T-helper 1 cell treated with Interleukin-12 subunit alpha and Interleukin-12 subunit beta and Interleukin-4 antibody, amounts not matched to agents 30 ng/mL and 1 ng/mL, for 36 hours (primary cell): ENCODE measurements around the gene SERINC5. TPM values are rescaled to one million over a fixed set of nuclear protein-coding genes. Genes with fewer than 3 reads are reported as not detected.

Source experiments
- intact Hi-C: fragments of 100-400 bp; cut with micrococcal nuclease; formaldehyde crosslinking; loops from one replicate; pipeline ENCODE4 v1.15.1; 2024
- total RNA-seq: library from RNA; stranded (reverse); gene quantifications from 2 replicates; pipeline ENCODE4 v1.2.3, GENCODE V29; 2022

Gene SERINC5
- total RNA-seq, 1 donor from 2014 or later, result 53.1 TPM

DNA sequence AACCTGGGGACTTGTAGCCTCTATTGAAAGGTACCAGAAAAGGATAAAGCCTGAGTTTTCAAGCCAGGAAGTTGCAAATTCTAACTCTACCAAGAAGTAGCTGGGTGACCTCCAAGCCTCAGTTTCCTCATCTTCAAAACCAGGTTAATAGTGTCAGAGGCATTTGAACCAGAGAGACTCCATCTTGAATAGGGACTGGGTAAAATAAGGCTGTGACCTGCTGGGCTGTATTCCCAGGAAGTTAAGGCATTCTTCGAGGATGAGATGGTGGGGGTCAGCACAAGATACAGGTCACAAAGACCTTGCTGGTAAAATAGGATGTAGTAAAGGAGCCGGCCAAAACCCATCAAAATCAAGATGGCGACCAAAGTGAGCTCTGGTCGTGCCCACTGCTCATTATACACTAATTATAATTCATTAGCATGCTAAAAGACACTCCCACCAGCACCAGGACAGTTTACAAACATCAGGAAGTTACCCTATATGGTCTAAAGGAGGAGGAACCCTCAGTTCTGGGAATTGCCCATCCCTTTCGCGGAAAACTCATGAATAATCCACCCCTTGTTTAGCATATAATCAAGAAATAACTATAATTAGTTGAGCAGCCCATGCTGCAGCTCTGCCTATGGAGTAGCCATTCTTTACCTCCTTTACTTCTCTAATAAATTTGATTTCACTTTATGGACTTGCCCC is 3.8 kb upstream of the SERINC5 start:
- intact Hi-C loops, result loop anchor here (5.0 to 10.0 kb wide), 5 partner anchors 498 to 1713 kb away; partner anchors contain the start of genes ARSB, ATG10, HOMER1 and JMY

DNA sequence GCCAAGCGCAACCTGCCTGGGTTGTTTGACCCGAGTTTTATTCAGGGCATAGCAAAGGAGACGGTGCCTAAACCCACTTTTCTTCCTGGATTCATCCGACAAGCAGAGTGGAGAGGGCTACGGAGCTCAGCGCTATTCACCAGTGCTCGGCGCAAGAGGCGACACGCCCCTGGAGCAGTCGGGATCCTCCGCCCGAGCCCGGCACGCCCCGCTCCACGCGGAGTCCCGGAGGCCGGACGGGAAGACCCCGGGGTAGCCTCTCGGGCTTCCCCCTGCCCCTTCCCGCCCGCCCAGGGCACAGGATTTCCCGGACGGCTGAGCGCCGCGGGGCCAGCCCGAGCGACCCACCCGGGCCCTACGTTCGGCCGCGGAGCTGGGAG is 427 bp downstream of the SERINC5 start:
- intact Hi-C loops, result loop anchor here (1.0 to 10.0 kb wide), 6 partner anchors 63 to 1717 kb away; partner anchors contain the start of genes ARSB, ATG10, HOMER1 and JMY

DNA sequence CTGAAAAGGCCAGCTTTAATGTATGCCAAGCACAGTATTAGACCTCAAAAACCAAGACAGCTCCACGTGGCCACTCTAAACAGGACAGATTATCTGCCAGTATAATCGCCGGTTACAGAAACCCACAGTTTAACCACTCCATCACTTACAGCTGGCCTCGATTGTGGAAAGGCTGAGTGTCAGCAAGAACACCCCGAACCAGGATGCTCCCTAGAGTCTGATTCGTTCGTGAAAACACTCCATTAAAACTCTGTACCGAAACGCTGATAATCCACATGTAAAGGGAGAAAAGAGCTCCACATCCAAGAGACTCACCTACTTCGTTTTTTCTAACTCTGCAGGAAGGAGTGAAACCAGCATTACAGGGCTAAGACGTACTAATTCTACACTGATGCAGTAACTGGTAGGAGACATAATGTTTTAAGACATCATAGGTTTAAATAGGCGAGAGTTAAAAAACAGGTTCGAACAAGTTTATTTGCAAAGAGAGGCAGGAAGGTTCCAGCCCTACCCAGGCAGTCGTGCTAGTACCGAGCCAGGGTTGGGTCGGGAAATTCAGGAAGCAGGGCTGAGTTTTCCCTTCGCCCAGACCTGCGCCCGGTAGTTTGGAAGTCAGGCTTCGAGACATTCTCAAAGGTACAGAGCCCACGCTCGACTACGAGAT is 949 bp downstream of the SERINC5 start:
- intact Hi-C loops, result loop anchor here (1.0 to 10.0 kb wide), 7 partner anchors 9 to 1717 kb away; partner anchors contain the start of genes ARSB, ATG10, HOMER1 and JMY

DNA sequence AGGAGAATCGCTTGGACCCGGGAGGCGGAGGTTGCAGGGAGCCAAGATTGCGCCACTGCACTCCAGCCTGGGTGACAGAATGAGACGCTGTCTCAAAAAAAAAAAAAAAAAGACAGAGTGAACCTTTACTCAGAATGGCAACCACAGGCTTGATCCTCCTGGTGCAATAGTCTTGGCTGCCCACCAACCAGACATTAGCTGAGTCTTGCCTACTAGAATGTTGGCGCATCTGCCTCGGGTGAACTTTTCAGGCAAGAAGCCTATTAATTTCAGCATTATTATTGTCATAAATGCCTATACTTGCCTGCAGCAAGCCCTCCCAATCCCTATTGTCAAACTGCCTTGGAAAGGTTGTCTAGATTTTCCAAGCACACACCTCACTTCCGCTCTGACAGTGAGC is 4.2 kb downstream of the SERINC5 start:
- intact Hi-C loops, result loop anchor here (10.0 kb wide), 2 partner anchors 1017 to 1267 kb away; partner anchors contain the start of genes ARSB and JMY

DNA sequence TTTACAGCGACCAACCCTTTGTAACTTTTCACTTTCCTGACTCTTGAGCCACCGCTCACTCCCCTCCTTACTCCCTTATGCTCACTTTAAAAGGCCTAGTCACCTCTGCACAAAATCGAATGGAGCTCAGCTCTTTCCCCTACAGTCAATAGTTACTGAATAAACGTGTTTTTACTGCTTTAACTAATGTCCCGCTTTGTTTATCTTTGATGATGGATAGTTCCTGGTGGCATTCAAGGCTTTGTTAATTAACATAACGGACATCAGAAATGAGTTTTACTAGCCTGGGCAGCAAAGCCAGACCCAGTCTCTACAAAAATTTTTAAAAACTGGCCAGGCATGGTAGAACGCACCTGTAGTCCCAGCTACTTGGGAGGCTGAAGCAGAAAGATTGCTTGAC is 5.0 kb downstream of the SERINC5 start:
- intact Hi-C loops, result loop anchor here (10.0 kb wide), 2 partner anchors 1016 to 1266 kb away; partner anchors contain the start of genes ARSB and JMY

DNA sequence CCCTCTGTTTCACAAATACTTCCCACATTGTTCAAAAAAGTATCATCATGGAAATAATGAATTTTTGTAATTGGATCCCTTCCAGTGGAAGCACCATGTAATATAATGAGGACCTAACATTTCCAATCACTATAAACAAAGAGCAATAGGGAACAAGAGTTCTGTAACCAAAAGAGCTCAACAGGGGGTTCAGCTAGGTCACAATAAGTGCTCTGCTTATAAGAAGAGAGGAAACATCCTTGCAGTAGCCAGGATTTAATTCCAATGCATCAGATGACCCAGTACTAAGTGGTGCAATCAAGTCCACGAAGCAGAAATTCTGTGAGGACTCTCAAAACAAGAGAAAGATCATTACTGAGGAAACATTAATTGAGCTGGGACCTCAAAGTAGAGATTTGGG is 5.9 kb downstream of the SERINC5 start:
- intact Hi-C loops, result loop anchor here (10.0 kb wide), 2 partner anchors 1015 to 1265 kb away; partner anchors contain the start of genes ARSB and JMY

DNA sequence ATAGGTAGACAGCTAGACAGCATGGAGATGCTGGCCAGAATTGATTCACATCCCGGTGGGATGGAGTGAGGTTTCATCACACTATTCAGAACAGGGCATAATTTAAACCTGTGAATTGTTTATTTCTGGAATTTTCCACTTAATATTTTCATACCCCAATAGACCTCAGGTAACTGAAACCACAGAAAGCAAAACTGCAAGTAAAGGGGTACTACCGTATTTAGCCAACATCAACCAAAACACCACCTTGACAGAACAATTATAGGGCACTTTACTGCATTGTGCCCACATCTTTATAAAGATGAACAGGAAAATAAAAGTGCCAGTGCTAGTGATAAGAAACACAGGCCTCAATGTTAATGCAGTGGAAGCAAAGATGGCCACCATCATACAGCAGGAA is 7.5 kb downstream of the SERINC5 start:
- intact Hi-C loops, result no loop called here

DNA sequence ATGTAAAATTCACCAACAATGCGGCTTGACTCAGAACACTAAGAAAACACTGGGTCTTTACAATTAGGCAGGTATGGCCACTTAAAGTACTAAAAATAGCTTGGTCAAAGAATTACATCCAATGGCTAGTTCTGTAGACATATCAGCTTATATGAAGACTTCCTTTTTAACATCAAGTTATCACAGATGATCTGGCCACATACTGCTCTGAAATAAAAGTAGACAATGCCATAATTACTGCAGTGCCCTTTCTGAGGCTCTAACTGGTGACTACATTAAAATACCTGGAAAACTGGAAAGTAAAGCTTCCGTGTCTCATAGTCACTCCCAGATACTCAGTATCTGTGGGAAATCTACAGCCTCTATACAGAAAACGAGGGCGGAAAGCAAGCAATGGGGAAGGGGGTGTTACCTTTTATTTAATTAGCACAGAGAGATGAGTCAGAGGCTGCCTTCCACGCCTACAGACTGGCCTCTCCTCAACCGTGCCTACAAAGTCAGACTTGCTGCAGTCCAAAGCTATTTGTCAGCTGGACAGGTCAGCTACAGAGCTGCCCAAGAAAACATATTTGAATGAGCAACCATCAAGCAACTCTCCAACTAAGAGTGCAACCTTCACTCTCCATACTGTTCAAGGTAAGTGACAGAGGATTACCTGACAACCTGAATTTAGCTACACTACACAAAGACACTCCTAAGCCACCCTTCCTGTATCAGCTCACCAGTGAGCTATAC is 8.7 kb downstream of the SERINC5 start:
- intact Hi-C loops, result loop anchor here (1.0 to 2.0 kb wide), 2 partner anchors 7 to 22 kb away; no protein-coding TSS in a partner anchor

DNA sequence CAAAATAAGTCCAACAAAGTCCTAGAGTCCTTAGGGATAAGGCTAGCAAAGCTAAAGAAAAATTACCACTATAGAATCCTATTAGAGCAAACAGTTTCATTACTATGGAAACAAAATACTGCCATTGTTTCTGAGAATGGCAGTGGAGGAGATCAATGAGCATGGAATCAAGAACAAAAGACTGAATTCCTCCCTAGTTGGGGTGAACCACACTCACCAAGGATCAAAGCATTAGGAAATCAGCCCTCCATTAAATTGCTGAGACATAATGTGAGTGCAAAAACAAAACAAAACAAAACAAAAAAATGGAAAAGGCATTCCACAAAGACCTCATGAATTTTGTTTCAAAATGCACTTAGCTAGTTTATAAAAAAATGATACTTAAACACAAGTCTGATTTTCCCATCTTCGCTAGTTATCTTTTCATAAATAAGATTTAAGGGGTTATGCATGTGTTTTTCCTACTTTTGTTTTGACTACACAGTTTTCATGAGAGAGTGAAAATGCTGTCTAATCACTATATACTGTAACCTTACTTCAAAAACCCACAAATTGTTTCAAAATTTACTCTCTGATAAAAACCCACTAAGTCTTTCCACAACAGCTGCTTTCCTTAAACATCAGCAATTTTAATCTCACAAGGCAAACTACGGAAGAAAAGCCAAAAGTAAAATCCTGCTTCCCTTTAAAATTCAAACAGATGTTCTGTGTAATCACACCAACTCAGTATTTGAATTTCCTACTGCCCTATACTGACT is 9.7 kb downstream of the SERINC5 start:
- intact Hi-C loops, result loop anchor here (1.0 to 2.0 kb wide), 2 partner anchors 8 to 23 kb away; no protein-coding TSS in a partner anchor

DNA sequence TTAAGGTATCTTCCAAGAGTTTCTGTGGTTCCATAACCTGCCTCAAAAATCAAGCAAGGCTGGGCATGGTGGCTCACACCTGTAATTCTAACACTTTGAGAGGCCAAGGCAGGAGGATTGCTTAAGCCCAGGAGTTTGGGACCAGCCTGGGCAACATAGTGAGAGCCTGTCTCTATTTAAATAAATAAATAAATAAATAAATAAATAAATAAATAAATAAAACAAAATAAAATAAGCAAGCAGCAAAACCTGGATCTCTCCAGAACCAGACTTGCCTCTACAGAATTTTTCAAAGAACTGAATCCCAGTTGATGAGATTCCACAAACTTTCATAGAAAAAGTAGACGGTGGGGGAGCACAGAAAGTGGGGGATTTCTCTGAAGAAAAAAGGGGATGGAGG is 12.3 kb downstream of the SERINC5 start:
- intact Hi-C loops, result no loop called here

DNA sequence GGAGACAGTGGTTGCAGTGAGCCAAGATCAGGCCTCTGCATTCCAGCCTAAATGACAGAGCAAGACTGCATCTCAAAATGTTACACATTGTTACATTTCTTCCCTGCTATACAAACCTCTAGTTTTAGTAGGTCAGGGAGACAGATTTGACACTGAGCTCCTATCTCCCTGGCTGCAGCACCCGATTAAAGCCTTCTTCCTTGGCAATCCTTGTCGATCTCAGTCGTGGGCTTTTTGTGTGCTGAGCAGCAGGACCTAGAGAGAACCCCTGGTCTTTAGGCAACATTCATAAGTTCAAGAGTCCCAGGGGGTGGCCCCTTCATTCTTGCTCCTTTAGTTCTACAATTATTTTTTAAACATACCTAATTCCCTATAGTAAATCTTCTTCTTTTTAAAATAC is 13.0 kb downstream of the SERINC5 start:
- intact Hi-C loops, result no loop called here

DNA sequence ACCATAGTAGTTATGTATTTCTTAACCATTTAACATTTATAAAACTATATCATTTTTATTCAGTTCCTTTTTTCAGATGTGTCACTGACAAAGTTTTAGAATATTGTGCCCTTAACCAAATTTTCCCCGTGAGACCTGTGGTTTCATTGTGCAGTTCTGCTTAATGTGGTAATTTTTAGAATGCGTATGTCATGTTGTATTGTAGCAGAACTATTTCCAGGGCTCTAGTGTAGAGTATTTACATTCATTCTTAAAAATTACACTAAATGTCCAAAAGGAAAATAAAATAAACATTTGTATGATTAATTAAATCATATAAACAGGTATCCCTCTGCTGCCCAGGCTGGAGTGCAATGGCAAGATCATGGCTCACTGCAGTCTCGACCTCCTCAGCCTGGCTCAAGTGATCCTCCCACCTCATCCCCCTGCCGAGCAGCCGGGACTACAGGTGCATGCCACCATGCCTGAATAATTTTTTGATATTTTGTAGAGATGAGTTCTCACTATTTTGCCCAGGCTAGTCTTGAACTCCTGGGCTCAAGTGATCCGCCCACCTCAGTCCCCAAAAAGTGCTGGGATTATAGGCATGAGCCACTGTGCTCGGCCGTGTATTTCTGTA is 15.4 kb downstream of the SERINC5 start:
- intact Hi-C loops, result no loop called here

DNA sequence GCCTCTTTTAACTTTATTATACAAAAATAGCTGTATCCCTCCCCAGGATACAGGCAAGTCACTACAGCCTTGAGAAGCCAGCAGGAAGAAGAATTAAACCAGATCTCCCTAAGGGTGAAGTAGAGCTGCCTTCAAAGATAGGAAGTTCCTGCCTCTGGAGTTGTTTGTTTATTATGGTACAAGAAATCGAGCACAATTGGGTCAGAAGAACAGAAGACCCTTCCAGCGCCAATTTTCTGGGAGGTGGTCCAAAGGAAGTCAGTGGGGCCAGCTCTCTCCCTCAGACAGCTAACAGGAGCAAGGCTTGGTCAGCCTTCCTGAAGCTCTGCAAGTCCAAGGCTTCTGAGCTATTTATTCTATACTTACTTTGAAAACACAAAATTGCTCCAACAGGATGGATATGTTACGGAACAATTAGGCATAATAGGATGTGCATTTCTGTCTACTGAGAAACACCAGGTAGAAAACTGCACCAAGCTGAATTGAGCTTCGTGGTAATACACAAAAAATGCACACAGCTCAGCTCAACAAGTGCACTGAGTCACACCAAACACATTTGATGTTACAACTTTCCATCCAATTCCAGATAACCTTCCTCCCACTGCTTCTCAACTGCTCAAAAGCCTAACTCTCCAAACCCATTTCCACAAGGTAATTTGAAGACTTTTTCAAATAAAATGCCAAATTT is 16.0 kb downstream of the SERINC5 start:
- intact Hi-C loops, result no loop called here

DNA sequence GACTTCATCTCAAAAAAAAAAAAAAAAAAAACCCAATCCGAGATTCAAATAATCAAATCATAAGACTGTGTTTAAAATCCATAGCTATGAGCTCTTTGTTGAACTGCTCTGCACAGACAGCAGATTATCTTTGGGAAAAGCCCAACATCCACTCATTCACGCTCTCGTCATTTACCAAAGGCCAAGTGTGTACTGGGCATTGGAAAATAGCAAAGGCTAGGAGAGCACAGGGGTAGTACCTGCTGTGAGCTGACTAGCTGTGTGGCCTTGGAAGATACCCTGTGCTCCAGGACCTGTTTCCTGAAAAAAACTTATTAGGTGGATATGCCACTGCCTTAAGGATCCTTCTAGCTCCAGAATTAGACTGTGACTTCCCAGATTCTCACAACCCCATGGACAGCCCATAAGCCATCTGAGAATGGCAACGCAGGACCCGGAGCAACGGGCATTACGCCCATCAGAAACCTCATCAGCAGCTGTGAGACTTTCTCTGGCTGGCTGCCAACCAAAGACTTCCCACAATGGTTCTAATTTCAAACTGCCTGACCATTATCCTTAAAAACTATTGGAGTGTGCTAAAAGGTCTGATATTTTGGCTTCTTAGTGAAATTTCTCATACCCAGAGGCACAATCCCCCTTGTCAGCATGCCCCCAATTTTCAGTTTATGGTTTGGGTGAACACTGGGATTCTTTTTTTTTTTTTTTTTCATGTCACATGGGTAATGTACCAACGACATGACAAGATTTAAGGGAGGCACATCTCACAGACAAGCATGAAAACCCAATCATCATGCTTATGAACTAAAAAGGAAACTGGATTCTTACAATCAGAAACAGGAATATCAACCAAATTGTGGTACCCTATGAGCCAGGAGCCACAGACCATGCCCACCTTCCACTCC is 16.8 kb downstream of the SERINC5 start:
- intact Hi-C loops, result no loop called here

DNA sequence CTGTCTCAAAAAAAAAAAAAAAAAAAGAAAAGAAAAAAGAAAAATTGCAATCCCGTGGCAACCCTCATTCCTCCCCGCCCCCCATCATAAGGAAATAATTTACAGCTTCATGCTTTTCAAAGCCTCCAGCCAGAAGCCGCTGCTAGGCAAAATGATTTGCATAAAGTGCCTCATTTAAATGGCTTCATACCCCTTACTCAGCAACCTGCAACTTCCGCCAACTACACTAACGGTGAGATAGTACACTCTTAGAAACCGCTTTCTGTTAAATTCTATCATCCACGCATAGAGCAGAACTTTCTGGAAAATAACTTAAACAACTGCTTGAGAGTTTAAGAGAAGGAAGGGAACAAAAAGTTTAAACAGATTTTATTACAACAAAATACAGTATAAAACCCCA is 17.8 kb downstream of the SERINC5 start:
- intact Hi-C loops, result no loop called here

DNA sequence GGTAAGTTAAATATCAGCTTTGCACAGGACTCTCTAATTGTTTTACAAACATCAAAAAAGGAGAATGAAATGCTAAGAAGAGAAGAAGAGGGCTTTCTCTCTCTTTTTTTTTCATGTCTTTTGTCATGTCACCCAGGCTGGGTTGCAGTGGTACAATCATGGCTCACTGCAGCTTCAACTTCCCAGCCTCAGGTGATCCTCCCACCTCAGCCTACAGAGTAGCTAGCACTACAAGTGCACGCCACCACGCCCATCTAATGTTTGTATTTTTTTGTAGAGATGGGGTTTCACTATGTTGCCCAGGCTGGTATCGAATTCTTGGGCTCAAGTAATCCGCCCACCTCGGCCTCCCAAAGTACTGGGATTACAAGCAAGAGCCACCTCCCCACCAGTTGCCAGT is 18.6 kb downstream of the SERINC5 start:
- intact Hi-C loops, result no loop called here

DNA sequence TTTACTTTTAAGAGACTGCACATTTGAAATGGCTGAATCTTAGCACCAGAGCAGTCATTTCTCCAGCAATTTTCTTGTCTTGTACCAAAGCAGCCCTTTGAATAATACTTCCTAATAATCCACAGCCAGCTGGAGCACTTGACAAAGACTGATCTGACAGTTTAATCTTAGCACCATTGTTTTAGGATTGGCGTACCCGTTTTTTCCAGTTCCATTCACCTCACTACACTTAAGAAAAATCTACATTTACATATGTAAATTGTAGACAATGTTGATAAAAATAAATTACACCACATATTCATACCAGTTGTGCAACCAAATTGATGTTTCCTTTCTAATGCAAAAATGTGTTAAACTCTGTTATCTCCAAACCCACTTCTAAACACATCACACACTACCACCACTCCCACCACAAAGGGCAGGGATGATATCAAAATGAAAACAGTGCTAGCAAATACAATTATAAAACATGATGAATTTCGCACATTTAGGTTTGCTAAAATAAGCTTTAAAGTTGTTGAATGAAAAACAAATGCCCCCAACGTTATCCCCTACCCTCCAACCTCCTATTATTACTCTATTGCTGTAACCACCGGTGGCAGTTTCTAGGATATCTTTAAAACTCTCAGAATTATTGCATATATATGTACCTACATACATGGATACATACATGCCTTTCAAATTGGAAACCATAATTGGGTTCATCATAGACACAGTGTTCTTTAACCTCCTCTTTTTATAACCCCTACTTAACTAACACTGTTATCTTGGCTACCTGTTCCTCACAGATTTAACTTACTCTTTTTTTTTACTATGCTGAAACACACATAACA is 21.5 kb downstream of the SERINC5 start:
- intact Hi-C loops, result no loop called here

DNA sequence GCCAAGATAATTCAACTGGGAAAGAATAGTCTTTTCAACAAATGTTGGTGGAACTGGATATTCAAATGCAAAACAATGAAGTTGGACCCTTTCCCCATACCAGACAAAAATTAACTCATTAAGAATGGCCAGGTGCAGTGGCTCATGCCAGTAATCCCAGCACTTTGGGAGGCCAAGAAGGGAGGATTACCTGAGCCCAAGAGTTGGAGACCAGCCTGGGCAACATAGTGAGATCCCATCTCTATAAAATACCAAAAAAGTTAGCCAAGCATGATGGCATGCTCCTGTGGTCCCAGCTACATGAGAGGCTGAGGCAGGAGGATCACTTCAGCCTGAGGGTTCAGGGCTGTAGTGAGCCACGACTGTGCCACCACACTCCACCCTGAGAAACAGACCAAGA is 24.2 kb downstream of the SERINC5 start:
- intact Hi-C loops, result no loop called here
